IPS-15b (cell line): ENCODE measurements around the gene COL21A1.
A peak's percentile ranks its signal among the peaks of the same experiment; 100 is the strongest.

ENCODE experiments used
- H3K27me3 ChIP-seq: one replicate; pipeline ENCODE4 v1.6.1; 2013; ENCODE audit warnings: low read length; ENCODE audit not compliant: control insufficient read depth, insufficient read depth
- H3K36me3 ChIP-seq: one replicate; pipeline ENCODE4 v1.6.1; 2013; ENCODE audit warnings: low read length; ENCODE audit not compliant: control insufficient read depth, insufficient read depth
- H3K4me1 ChIP-seq: one replicate; pipeline ENCODE4 v1.6.1; 2013; ENCODE audit warnings: mild to moderate bottlenecking, low read length; ENCODE audit not compliant: control insufficient read depth, insufficient read depth
- H3K4me3 ChIP-seq: one replicate; pipeline ENCODE4 v1.5.1; 2013; ENCODE audit warnings: low read depth, low read length
- H3K9ac ChIP-seq: one replicate; pipeline ENCODE4 v1.6.1; 2013; ENCODE audit warnings: low read depth, mild to moderate bottlenecking, low read length
- H3K9me3 ChIP-seq: one replicate; pipeline ENCODE4 v1.6.1; 2013; ENCODE audit warnings: mild to moderate bottlenecking, low read length; ENCODE audit not compliant: control insufficient read depth, insufficient read depth

COL21A1 gene

DNA sequence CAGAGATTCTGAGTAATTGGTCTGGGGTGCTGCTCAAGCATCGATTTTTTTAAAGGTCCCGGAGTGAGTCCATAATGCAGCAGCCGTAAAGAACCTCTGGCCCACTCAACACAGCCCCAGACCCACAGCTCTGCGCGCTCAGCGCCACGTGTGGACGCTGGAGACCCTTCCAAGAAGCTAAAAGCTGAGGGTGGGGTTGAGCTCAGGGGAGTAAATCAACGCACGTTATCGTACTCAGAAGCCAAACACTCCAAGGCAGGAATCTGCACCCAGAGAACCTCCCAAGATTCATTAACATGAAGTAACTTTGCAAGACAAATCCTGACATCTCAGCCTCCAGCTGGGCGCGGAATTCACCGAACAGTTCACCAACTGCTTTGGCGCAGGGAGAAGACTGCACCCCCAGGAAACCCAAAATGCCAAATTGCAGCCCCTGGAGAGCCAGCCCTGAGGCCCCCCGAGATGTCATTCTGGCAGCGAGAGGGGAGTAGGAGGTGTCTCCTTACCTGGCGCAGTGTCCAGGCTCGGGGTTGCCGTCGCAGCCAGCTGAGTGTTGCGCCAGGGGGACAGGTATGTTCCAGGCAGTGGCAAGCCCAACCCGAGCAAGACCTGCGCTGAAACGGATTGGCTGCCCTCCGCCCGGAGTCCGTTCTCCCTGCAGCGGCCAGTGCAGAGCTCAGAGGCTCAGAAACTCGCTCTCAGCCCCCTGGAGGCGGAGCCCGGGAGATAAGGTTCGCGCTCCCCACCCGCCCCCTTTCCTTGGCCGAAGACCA lies at the start of gene COL21A1:
Gene COL21A1 (minus strand): TSS at position 700 of the 773 bp plus-strand sequence. CDS start 64,962 bp downstream, outside the sequence.
- H3K9ac ChIP-seq: peak within 1 kb of the TSS; percentile 32

GRCh38 chr6:56293781-56294180 lies 46.4 kb upstream of the COL21A1 start:
- H3K9me3 ChIP-seq: no peaks in the 10 kb centered on the region
- H3K36me3 ChIP-seq: no peaks in the 10 kb centered on the region
- no peak overlapping the region for H3K4me3 ChIP-seq
- H3K9ac ChIP-seq: no peak overlapping the region
- peaks cover 2% of the 10 kb centered on the region for H3K4me1 ChIP-seq
- H3K27me3 ChIP-seq: no peaks in the 10 kb centered on the region

More for the DNA sequence above, at the start of gene COL21A1:
- peaks cover 7% of the 10 kb centered on the region for H3K27me3 ChIP-seq
- peaks cover 23% of the 10 kb centered on the region for H3K4me1 ChIP-seq
- H3K9me3 ChIP-seq: no peaks in the 10 kb centered on the region
- peak within 1 kb of the TSS; percentile 62 for H3K4me3 ChIP-seq
- H3K36me3 ChIP-seq: no peaks in the 10 kb centered on the region

DNA sequence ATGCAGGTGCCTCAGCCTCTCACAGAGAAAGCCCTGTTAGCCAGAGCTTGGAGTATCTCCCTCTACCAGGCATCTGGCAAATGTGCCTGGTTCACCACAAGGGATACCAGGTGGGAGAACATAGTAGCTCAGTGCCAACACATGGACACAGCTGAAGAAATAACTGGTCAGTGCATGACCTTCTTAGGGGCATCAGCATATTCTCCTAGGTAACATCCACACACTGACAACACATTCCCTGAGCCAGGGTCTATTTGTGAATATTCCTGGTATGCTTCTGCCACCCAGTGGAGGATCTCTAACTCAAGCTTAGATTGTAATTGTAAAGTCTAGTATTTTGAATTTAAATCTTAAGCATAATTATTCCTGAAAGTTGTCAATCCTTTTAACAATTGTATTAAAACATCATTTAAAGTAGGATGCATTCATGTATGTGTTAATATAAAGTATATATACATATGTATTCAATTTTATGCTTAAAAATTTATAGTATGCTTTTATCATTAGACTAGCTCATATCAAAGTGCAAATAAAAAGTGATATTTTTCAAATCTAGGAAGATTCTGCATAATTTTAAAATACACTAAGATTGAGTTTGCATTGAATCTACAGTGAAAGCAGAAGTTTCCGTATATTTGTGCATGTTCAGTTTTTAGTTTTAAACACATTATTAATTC lies 45.3 kb upstream of the COL21A1 start:
- Histone ChIP-seq H3K27me3 (no peaks in the 10 kb centered on the region), H3K4me3 (no peak overlapping the region), H3K4me1 (peaks cover 2% of the 10 kb centered on the region), H3K36me3 (no peaks in the 10 kb centered on the region), H3K9me3 (no peaks in the 10 kb centered on the region), H3K9ac (no peak overlapping the region)

- peaks cover 2% of the 10 kb centered on the region for H3K4me1 ChIP-seq
- no peaks in the 10 kb centered on the region for H3K9me3 ChIP-seq
- no peaks in the 10 kb centered on the region for H3K36me3 ChIP-seq
- no peak overlapping the region for H3K4me3 ChIP-seq
- no peak overlapping the region for H3K9ac ChIP-seq
- no peaks in the 10 kb centered on the region for H3K27me3 ChIP-seq
These were observed 44.0 kb upstream of the COL21A1 start for GRCh38 chr6:56291302-56291917.

GRCh38 chr6:56289721-56290120 lies 42.3 kb upstream of the COL21A1 start:
- H3K4me1 ChIP-seq: peaks cover 2% of the 10 kb centered on the region
- no peaks in the 10 kb centered on the region for H3K27me3 ChIP-seq
- no peaks in the 10 kb centered on the region for H3K36me3 ChIP-seq
- H3K9ac ChIP-seq: no peak overlapping the region
- H3K4me3 ChIP-seq: no peak overlapping the region
- no peaks in the 10 kb centered on the region for H3K9me3 ChIP-seq

DNA sequence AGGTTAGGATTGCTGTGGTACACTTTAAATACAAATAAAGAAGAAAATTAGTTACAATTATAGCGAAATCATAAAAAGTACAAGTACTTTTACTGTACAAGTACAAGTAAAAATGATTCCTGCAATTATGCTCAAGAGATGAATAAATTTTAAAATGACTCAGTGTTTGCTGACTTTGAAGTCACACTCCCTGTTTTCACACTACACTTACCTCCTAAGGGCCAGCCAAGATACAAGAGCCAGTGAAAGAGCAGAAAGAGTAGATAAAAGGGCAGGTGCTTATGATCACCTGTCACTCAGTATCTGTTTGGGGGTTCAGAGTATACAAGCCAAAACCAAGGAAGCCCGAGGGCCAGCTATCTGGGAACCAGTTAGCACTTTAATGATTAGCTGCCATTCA lies 41.0 kb upstream of the COL21A1 start:
- Histone ChIP-seq H3K36me3 (no peaks in the 10 kb centered on the region), H3K27me3 (no peaks in the 10 kb centered on the region), H3K4me3 (no peak overlapping the region), H3K9ac (no peak overlapping the region), H3K4me1 (peaks cover 2% of the 10 kb centered on the region), H3K9me3 (no peaks in the 10 kb centered on the region)

DNA sequence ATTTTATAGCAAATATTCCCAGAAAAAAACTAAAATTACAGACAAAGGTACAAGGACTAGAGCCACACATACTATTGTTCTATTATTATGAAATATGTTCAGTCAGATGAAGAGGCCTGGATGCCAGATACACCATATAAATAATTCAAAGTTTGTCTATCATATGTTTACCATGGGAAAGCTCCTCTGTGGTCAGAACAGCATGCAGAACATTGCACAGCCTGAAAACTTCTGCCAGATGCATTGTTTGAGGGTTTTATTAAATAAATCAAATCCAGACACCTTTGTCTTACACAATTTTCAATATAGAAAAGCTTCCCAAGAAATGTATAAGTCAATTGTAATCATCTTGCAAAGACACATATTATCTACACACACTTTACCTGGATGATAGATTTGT lies 35.0 kb upstream of the COL21A1 start:
- no peaks in the 10 kb centered on the region for H3K9me3 ChIP-seq
- no peaks in the 10 kb centered on the region for H3K4me1 ChIP-seq
- no peaks in the 10 kb centered on the region for H3K27me3 ChIP-seq
- H3K9ac ChIP-seq: no peak overlapping the region
- H3K4me3 ChIP-seq: no peak overlapping the region
- no peaks in the 10 kb centered on the region for H3K36me3 ChIP-seq

DNA sequence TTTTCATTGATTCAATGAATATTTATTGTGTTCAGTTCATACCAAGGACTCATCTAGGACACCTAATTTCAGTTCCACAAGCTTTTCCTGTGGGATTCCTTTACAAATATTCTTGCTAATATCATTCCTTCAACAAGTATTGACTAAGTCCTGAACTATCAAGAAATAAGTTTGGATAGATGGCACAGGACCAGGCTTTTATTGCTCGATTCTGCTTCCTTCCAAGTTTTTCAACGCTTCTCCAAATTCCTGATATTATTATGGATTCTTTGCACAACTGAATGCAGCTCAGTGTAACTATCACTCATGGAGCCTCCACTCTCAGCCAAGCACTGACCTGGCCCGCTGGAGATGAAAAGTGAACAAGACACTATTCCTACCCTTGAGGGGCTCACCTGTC lies 32.7 kb upstream of the COL21A1 start:
- no peak overlapping the region for H3K9ac ChIP-seq
- no peaks in the 10 kb centered on the region for H3K36me3 ChIP-seq
- no peaks in the 10 kb centered on the region for H3K4me1 ChIP-seq
- H3K9me3 ChIP-seq: no peaks in the 10 kb centered on the region
- no peak overlapping the region for H3K4me3 ChIP-seq
- H3K27me3 ChIP-seq: no peaks in the 10 kb centered on the region

DNA sequence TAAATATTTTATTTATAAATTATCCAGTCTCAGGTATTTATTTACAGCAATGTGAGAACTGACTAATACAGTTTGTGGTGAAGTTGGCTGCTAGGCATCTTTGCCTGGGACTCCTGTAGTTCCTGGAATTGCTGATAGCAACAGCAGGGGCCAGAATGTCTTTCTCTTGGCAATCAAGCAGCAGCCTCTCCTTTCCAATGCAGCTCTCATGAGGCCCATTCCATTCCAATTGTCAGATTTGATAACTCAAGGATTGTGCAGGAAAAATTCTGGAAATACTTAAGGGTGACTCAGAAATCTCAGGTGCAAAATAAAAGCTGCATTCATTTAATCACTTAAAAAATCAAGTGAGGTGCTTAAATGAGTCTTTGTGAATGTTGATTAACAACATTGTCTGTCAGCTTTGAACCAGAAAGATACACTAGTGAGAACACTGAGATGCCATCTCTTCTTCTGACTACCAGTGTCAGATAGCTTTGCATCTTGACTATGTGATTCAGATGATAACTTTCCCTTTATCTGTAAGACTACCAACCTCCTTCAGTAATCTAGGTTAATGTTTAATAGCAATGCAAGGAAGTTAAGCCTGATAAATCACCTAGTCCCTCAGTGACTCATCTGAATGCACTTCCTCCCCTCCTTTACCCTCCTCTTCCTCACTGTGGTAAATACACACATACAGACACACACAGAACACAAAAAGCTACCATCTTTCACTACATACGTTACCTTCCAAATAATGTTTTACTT lies 32.1 kb upstream of the COL21A1 start:
- Histone ChIP-seq H3K27me3 (no peaks in the 10 kb centered on the region), H3K4me1 (no peaks in the 10 kb centered on the region), H3K36me3 (no peaks in the 10 kb centered on the region), H3K9ac (no peak overlapping the region), H3K9me3 (no peaks in the 10 kb centered on the region), H3K4me3 (no peak overlapping the region)

DNA sequence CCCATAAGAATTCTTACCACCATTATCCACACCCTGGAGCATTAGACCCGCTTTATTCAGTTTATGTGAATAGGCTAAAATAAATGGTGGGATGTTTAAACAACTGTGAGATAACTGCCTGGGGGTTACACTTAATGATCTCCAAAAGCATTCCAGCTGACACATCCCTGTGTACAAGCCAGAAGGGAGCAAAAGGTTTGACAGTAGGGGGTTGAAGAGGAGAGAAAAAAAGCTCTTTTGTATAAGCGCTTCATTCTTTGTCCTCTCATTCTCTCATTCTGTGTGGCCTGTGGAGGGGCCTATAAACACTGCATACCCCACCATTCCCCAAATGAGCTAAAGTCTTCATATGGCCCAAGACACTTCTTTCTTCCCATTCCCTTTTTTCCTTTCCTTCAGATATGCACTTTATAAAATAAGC lies 30.8 kb upstream of the COL21A1 start:
- no peaks in the 10 kb centered on the region for H3K27me3 ChIP-seq
- no peak overlapping the region for H3K9ac ChIP-seq
- no peaks in the 10 kb centered on the region for H3K9me3 ChIP-seq
- no peak overlapping the region for H3K4me3 ChIP-seq
- H3K4me1 ChIP-seq: no peaks in the 10 kb centered on the region
- H3K36me3 ChIP-seq: no peaks in the 10 kb centered on the region

- H3K27me3 ChIP-seq: no peaks in the 10 kb centered on the region
- no peak overlapping the region for H3K4me3 ChIP-seq
- no peaks in the 10 kb centered on the region for H3K36me3 ChIP-seq
- no peak overlapping the region for H3K9ac ChIP-seq
- no peaks in the 10 kb centered on the region for H3K9me3 ChIP-seq
- no peaks in the 10 kb centered on the region for H3K4me1 ChIP-seq
These were observed 23.5 kb upstream of the COL21A1 start for GRCh38 chr6:56270812-56271441.
